IPS-20b (cell line): ENCODE data around the gene NAP1L4.

Experiments
- H3K27ac ChIP-seq: one replicate; pipeline ENCODE4 v1.5.1; 2013; ENCODE audit warnings: low read length
- H3K27me3 ChIP-seq: 2 replicates; pipeline ENCODE4 v1.6.1; 2013; ENCODE audit warnings: mild to moderate bottlenecking, low read length, inconsistent platforms; ENCODE audit not compliant: insufficient read depth
- H3K36me3 ChIP-seq: 2 replicates; pipeline ENCODE4 v1.6.1; 2013; ENCODE audit warnings: low read depth, mild to moderate bottlenecking, inconsistent platforms, low read length, moderate library complexity; ENCODE audit not compliant: insufficient read depth
- H3K4me1 ChIP-seq: 2 replicates; pipeline ENCODE4 v1.6.1; 2013; ENCODE audit warnings: mild to moderate bottlenecking, control low read depth, inconsistent platforms, low read length, moderate library complexity; ENCODE audit not compliant: insufficient read depth
- H3K4me3 ChIP-seq: 2 replicates; pipeline ENCODE4 v1.5.1; 2013; ENCODE audit warnings: mild to moderate bottlenecking, low read length, inconsistent platforms
- H3K9ac ChIP-seq: 2 replicates; pipeline ENCODE4 v1.6.1; 2013; ENCODE audit warnings: low read depth, mild to moderate bottlenecking, inconsistent platforms, low read length, moderate library complexity
- H3K9me3 ChIP-seq: 2 replicates; pipeline ENCODE4 v1.6.1; 2013; ENCODE audit warnings: mild to moderate bottlenecking, low read depth, low read length, inconsistent platforms; ENCODE audit not compliant: insufficient read depth

NAP1L4 gene, protein sequence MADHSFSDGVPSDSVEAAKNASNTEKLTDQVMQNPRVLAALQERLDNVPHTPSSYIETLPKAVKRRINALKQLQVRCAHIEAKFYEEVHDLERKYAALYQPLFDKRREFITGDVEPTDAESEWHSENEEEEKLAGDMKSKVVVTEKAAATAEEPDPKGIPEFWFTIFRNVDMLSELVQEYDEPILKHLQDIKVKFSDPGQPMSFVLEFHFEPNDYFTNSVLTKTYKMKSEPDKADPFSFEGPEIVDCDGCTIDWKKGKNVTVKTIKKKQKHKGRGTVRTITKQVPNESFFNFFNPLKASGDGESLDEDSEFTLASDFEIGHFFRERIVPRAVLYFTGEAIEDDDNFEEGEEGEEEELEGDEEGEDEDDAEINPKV

DNA sequence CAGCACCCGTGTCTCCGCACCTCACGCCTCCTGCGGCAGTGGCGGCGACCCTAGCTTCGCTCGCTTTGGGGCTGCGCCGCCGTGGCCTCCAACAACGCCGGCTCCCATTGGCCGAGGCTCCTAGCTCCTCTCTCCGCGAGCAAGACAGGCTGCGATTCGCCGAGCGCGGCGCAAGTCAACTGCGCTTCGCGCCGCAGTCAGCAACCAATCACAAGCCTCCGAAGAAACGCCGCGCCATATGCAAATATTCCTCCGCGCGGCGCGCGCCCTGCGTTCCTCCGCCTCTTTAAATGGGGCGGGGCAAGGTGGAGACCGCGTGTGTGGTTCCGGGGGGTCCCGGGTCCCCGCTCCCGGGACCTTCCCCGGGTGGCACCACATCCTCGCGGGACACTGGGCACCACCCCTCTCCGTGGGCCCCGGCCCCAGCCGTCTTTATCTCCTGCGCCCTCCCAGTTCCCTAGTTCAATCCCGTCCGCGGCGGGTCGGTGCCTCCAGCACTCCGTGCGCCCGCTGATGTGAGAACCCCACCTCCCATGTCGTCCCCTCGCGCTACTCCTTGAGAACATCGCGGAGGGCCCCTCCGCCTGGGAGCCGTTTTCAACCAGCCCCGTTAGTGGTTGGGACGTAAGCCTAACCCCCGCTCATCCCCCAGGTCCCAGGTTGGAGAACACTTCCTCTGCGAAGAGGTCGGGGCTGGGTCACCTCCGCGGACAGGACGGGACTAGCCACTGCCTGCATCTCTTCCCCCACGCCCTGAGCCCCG is at the start of gene NAP1L4:
NAP1L4 (minus strand) TSS at position 96 of the 763 bp plus-strand sequence. CDS start 13,109 bp downstream, outside the sequence.
- peak within 1 kb of the TSS; percentile 95 for H3K9ac ChIP-seq
- no peaks in the 10 kb centered on the region for H3K9me3 ChIP-seq
- peaks cover 4% of the 10 kb centered on the region for H3K36me3 ChIP-seq
- peaks cover 22% of the 10 kb centered on the region for H3K4me1 ChIP-seq
- peak within 1 kb of the TSS; percentile 83 for H3K27ac ChIP-seq
- peak within 1 kb of the TSS; percentile 100 for H3K4me3 ChIP-seq
- no peaks in the 10 kb centered on the region for H3K27me3 ChIP-seq

- H3K36me3 ChIP-seq, result peaks cover 77% of the 10 kb centered on the region
- H3K27me3 ChIP-seq, result no peaks in the 10 kb centered on the region
Observed at GRCh38 chr11:3040881-3041280, 48.8 kb upstream of the NAP1L4 start.

GRCh38 chr11:3037945-3038271 is 45.8 kb upstream of the NAP1L4 start:
- no peaks in the 10 kb centered on the region for H3K4me1 ChIP-seq
- H3K4me3 ChIP-seq, result no peak overlapping the region
- no peaks in the 10 kb centered on the region for H3K27me3 ChIP-seq
- peaks cover 88% of the 10 kb centered on the region for H3K36me3 ChIP-seq
- H3K9ac ChIP-seq, result no peak overlapping the region
- H3K9me3 ChIP-seq, result no peaks in the 10 kb centered on the region
- no peak overlapping the region for H3K27ac ChIP-seq

More at GRCh38 chr11:3040881-3041280, 48.8 kb upstream of the NAP1L4 start:
- Histone ChIP-seq H3K4me3 (no peak overlapping the region), H3K27ac (no peak overlapping the region), H3K9me3 (no peaks in the 10 kb centered on the region), H3K4me1 (no peaks in the 10 kb centered on the region), H3K9ac (no peak overlapping the region)

DNA sequence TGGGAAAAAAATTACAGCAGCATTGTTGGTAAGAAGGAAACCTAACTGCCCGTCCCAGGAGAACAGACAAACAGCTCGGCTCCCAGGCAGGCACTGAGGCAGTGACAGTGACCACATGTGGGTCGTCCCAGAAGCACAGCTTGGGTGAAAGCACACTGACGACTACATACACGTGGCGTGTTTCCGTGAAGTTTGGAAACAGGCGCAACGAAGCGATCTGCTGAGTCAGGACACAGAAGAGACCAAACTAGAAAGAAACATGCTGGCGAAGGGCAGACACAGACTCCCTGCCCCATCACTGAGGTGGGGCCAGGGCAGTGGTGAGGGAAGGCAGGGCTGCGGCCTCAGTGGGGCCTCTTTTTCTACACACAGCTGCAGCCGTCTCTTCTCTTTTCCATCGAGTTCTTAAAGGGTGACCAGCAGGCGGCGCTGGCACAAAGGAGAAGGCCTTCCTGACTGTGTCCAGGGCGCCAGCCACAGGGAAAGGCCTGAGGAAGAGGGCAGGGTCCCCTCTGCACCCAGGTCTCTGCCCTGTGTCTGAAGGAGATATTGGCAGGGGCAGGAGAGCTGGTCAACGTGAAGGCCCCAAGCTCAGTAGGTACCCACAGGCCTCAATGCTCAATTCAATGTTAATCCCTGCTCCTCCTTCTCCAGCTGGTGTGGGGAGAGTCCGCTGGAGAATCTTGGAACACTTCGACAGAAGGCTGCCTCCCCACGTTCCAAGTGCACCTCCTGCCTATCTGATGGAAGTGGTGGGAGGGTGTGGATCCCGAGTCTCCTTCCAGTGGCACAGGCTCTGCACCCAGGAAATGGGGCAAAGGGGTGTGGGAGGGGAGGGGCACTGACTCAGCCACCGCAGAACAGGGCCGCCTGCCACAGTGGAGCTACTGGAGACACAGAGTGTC is 45.2 kb upstream of the NAP1L4 start:
- Histone ChIP-seq H3K27me3 (no peaks in the 10 kb centered on the region), H3K9ac (no peak overlapping the region), H3K4me1 (no peaks in the 10 kb centered on the region), H3K27ac (no peak overlapping the region), H3K4me3 (no peak overlapping the region), H3K36me3 (peaks cover 94% of the 10 kb centered on the region), H3K9me3 (no peaks in the 10 kb centered on the region)

GRCh38 chr11:3036419-3036818 is 44.3 kb upstream of the NAP1L4 start:
- peaks cover 91% of the 10 kb centered on the region for H3K36me3 ChIP-seq
- H3K27ac ChIP-seq, result no peak overlapping the region
- H3K9me3 ChIP-seq, result no peaks in the 10 kb centered on the region
- H3K27me3 ChIP-seq, result no peaks in the 10 kb centered on the region
- H3K4me1 ChIP-seq, result no peaks in the 10 kb centered on the region
- no peak overlapping the region for H3K4me3 ChIP-seq
- no peak overlapping the region for H3K9ac ChIP-seq

- H3K4me3 ChIP-seq, result no peak overlapping the region
- no peaks in the 10 kb centered on the region for H3K9me3 ChIP-seq
- no peaks in the 10 kb centered on the region for H3K27me3 ChIP-seq
- H3K27ac ChIP-seq, result no peak overlapping the region
- H3K9ac ChIP-seq, result no peak overlapping the region
- peaks cover 91% of the 10 kb centered on the region for H3K36me3 ChIP-seq
- H3K4me1 ChIP-seq, result no peaks in the 10 kb centered on the region
Observed at GRCh38 chr11:3035333-3035732, 43.2 kb upstream of the NAP1L4 start.

GRCh38 chr11:3030289-3031070 is 38.4 kb upstream of the NAP1L4 start:
- Histone ChIP-seq H3K4me3 (no peak overlapping the region), H3K27ac (no peak overlapping the region), H3K4me1 (no peaks in the 10 kb centered on the region), H3K27me3 (no peaks in the 10 kb centered on the region), H3K9me3 (no peaks in the 10 kb centered on the region), H3K36me3 (peaks cover 82% of the 10 kb centered on the region), H3K9ac (no peak overlapping the region)

- H3K36me3 ChIP-seq, result peaks cover 80% of the 10 kb centered on the region
- H3K9me3 ChIP-seq, result no peaks in the 10 kb centered on the region
- H3K4me3 ChIP-seq, result no peak overlapping the region
- H3K27me3 ChIP-seq, result no peaks in the 10 kb centered on the region
- no peak overlapping the region for H3K9ac ChIP-seq
- H3K4me1 ChIP-seq, result no peaks in the 10 kb centered on the region
- H3K27ac ChIP-seq, result no peak overlapping the region
Observed at GRCh38 chr11:3028813-3029212, 36.7 kb upstream of the NAP1L4 start.

DNA sequence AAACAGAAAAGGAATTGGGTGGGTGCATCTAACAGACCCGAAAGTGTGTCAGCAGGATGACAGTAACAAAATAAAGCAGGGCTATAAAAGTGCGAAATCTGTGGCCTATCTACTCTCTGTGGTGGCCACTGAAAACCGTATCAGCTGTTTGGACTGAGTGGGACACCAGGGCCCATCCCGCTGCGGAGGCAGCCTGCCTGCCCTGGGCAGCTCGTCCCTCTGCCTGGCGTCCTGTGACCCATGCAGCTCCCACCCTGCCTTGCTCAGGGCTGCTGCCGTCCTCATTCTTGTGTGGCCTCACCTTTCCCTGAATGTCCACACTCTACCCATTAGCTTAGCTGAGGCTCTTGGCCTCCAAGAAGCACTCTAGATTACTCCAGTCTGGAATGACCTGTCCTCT is 34.7 kb upstream of the NAP1L4 start:
- Histone ChIP-seq H3K36me3 (peaks cover 63% of the 10 kb centered on the region), H3K4me1 (no peaks in the 10 kb centered on the region), H3K27me3 (no peaks in the 10 kb centered on the region), H3K9ac (no peak overlapping the region), H3K27ac (no peak overlapping the region), H3K4me3 (no peak overlapping the region), H3K9me3 (no peaks in the 10 kb centered on the region)

DNA sequence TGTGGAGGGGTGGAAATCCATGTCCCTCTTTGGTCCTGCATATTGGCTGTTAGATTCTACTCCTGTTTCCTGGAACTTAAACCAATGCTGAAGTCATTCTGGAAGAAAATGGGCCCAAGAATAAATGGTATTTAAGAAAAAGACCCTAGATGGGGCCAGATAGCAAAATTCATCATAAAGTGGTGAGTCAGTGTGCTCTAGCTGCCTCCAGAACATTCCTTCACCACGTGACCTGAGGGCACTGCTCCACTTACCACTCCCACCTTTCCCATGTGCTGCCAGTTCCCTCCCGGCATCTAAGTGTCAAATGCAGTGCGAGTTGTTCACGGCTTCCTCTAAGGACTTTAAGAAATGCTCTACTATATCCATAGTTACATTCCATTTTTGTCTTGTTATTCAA is 30.9 kb upstream of the NAP1L4 start:
- H3K27ac ChIP-seq, result no peak overlapping the region
- H3K4me3 ChIP-seq, result no peak overlapping the region
- no peaks in the 10 kb centered on the region for H3K27me3 ChIP-seq
- H3K4me1 ChIP-seq, result no peaks in the 10 kb centered on the region
- no peak overlapping the region for H3K9ac ChIP-seq
- H3K9me3 ChIP-seq, result no peaks in the 10 kb centered on the region
- peaks cover 59% of the 10 kb centered on the region for H3K36me3 ChIP-seq
